HAP-1 (cell line): ENCODE measurements around the gene MAP2K5.

Experiments used
- DNase-seq, 2 experiments: peaks; one replicate each; pipeline ENCODE4 v3.0.0-alpha.2; 2016 to 2020; ENCODE audit warnings: low spot score in 2 of 2
- H3K27me3 ChIP-seq: fragments of 250-450 bp; sonication (Bioruptor Pico); 2 replicates; pipeline ENCODE4 v1.5.1; 2020; ENCODE audit warnings: low read depth, mild to moderate bottlenecking, moderate library complexity
- H3K36me3 ChIP-seq: fragments of 250-450 bp; sonication (Bioruptor Pico); replicated peaks from 2 replicates; pipeline ENCODE4 v1.5.1; 2020; ENCODE audit warnings: mild to moderate bottlenecking
- H3K4me1 ChIP-seq: fragments of 250-450 bp; sonication (Bioruptor Pico); 2 replicates; pipeline ENCODE4 v1.5.1; 2020; ENCODE audit warnings: mild to moderate bottlenecking
- H3K4me3 ChIP-seq: fragments of 250-450 bp; sonication (Bioruptor Pico); 2 replicates; pipeline ENCODE4 v1.5.1; 2020; ENCODE audit warnings: mild to moderate bottlenecking, moderate library complexity
- H3K9me3 ChIP-seq: fragments of 250-450 bp; sonication (Bioruptor Pico); 2 replicates; pipeline ENCODE4 v1.5.1; 2020; ENCODE audit warnings: mild to moderate bottlenecking, moderate library complexity
- in situ Hi-C: fragments of 300-500 bp; cut with MboI; formaldehyde crosslinking; loops from 3 replicates; pipeline ENCODE4 v1.14.3; 2020; ENCODE audit warnings: low sequenced_read_pairs, inconsistent platforms, mixed read lengths

The MAP2K5 gene

DNA sequence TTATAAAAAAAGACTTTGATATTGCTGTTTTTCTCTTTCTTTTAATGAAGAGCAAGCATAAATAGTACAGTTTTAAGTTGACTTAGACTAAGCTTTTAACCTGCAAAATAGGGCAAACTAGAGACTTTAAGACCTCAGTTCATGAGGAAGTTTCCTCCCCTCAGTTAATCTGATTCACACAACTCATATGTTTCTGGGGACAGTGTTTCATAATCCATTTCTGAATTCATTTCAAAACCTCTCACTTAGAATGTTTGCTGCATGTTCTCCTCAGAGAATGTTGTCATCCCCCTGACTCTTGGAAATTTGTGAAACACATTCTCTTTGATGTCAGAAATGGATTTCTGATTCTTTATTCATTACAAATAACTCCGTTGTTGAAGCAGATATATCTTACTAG is 203.5 kb downstream of the MAP2K5 start:
- Histone ChIP-seq H3K4me3 (no peak overlapping the region), H3K36me3 (no peaks in the 10 kb centered on the region), H3K4me1 (peaks cover 25% of the 10 kb centered on the region), H3K9me3 (no peaks in the 10 kb centered on the region), H3K27me3 (no peaks in the 10 kb centered on the region)
- in situ Hi-C loops, result no loop called here
- DNase-seq, result no peak

DNA sequence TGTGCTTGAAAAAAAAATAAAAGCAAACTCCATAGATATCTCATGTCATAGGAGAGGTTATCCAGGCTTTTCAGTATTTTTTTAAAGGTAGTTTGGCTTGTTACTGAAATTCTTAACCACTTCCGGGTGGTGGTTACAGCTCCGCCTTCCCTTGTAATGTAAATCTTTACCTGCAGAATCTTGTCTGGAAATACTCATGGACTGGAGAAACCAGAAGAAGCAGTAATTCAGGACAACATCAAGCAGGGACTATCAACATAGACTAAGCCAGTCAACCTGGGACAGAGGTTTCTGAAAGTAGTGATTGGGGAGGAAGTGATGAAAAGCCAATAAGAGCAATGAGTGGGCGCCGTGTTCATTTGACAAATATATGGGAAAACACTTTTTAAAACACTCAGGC is 203.9 kb downstream of the MAP2K5 start:
- Histone ChIP-seq H3K27me3 (no peaks in the 10 kb centered on the region), H3K9me3 (no peaks in the 10 kb centered on the region), H3K4me1 (peaks cover 29% of the 10 kb centered on the region), H3K36me3 (no peaks in the 10 kb centered on the region), H3K4me3 (no peak overlapping the region)
- DNase-seq, result no peak
- in situ Hi-C loops, result no loop called here

DNA sequence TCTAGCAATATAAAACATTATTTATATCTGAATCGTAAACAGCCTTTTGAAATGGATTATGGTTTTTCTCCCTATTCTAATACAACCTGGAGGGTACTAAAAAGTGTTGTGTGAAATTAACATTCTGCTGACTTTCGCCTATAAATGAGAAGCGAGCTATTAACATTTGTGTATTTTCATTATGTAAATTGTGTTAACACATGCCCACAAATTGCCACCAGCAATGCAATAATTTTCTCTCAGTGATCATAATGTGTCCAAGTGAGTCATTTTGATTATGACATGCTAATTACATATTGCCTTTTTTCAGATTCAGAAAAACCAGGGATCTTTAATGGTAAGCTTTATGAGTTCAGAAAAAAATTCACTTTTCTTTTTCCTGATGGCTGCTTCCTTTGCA is 205.4 kb downstream of the MAP2K5 start:
- in situ Hi-C loops, result no loop called here
- no peaks in the 10 kb centered on the region for H3K27me3 ChIP-seq
- H3K4me1 ChIP-seq, result peaks cover 33% of the 10 kb centered on the region
- H3K36me3 ChIP-seq, result no peaks in the 10 kb centered on the region
- no peak overlapping the region for H3K4me3 ChIP-seq
- DNase-seq, result no peak
- H3K9me3 ChIP-seq, result no peaks in the 10 kb centered on the region

- Histone ChIP-seq H3K4me3 (no peak overlapping the region), H3K9me3 (no peaks in the 10 kb centered on the region), H3K27me3 (no peaks in the 10 kb centered on the region), H3K36me3 (no peaks in the 10 kb centered on the region), H3K4me1 (peaks cover 33% of the 10 kb centered on the region)
- in situ Hi-C loops, result no loop called here
- peak; percentile 60 to 87 for DNase-seq
These were observed 207.9 kb downstream of the MAP2K5 start for GRCh38 chr15:67750371-67750770.

- in situ Hi-C loops, result no loop called here
- no peak for DNase-seq
These were observed 211.4 kb downstream of the MAP2K5 start for GRCh38 chr15:67753891-67754290.

GRCh38 chr15:67755264-67755663 is 212.8 kb downstream of the MAP2K5 start:
- no peak overlapping the region for H3K4me3 ChIP-seq
- no peak for DNase-seq
- in situ Hi-C loops, result no loop called here
- no peaks in the 10 kb centered on the region for H3K9me3 ChIP-seq
- H3K4me1 ChIP-seq, result peaks cover 28% of the 10 kb centered on the region
- no peaks in the 10 kb centered on the region for H3K27me3 ChIP-seq
- no peaks in the 10 kb centered on the region for H3K36me3 ChIP-seq

More at GRCh38 chr15:67753891-67754290, 211.4 kb downstream of the MAP2K5 start:
- H3K4me1 ChIP-seq, result peaks cover 35% of the 10 kb centered on the region
- no peaks in the 10 kb centered on the region for H3K9me3 ChIP-seq
- H3K27me3 ChIP-seq, result no peaks in the 10 kb centered on the region
- no peak overlapping the region for H3K4me3 ChIP-seq
- no peaks in the 10 kb centered on the region for H3K36me3 ChIP-seq

- DNase-seq, result no peak
- Histone ChIP-seq H3K36me3 (no peaks in the 10 kb centered on the region), H3K4me3 (no peak overlapping the region), H3K9me3 (no peaks in the 10 kb centered on the region), H3K27me3 (no peaks in the 10 kb centered on the region), H3K4me1 (peaks cover 22% of the 10 kb centered on the region)
- in situ Hi-C loops, result no loop called here
These were observed 213.4 kb downstream of the MAP2K5 start for GRCh38 chr15:67755936-67756335.

- H3K4me1 ChIP-seq, result peaks cover 13% of the 10 kb centered on the region
- in situ Hi-C loops, result no loop called here
- H3K9me3 ChIP-seq, result no peaks in the 10 kb centered on the region
- no peaks in the 10 kb centered on the region for H3K36me3 ChIP-seq
- no peak overlapping the region for H3K4me3 ChIP-seq
- no peaks in the 10 kb centered on the region for H3K27me3 ChIP-seq
- DNase-seq, result no peak
These were observed 216.3 kb downstream of the MAP2K5 start for GRCh38 chr15:67758619-67759300.

DNA sequence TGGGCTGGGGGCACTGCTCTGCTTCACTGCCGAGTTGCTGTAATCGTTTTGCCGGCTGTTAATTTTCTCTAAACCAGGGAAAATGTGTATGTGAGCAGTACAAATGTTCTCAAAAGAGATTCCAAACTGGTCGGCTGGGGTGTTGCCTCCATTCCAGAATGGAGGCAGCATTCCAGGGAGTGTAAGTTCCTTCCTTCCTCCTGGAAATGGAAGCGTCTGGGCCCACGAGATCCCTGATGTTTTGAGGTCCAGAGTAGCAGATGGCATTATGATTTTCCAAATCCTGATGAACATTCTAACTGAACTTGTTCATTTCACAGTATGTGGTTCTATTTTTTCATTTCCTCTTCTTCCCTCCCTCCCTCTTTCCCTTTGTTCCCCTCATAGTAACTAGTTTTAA is 218.4 kb downstream of the MAP2K5 start:
- no peaks in the 10 kb centered on the region for H3K36me3 ChIP-seq
- H3K4me3 ChIP-seq, result no peak overlapping the region
- no peaks in the 10 kb centered on the region for H3K9me3 ChIP-seq
- in situ Hi-C loops, result no loop called here
- H3K27me3 ChIP-seq, result no peaks in the 10 kb centered on the region
- DNase-seq, result no peak
- peaks cover 13% of the 10 kb centered on the region for H3K4me1 ChIP-seq

DNA sequence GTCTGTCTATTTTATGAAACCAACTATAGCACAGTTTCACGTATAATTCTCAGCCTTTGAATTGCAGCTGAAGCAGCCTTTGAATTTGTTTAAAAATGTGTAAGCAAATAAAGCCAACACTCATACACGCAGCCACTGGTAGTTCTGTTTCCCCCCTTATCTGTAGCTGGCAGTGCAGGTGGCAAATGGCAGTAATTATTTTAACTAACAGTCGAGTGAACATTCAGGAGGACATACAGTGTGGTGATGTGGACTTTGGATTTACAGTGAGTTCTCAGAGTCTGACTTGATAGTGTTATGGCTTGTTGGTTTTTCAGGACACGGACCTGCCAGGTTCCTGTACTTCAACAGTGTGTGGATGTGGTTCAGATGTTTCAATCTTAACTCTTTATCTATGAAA is 218.8 kb downstream of the MAP2K5 start:
- no peaks in the 10 kb centered on the region for H3K27me3 ChIP-seq
- H3K4me1 ChIP-seq, result peaks cover 13% of the 10 kb centered on the region
- no peaks in the 10 kb centered on the region for H3K36me3 ChIP-seq
- in situ Hi-C loops, result no loop called here
- no peak for DNase-seq
- H3K4me3 ChIP-seq, result no peak overlapping the region
- no peaks in the 10 kb centered on the region for H3K9me3 ChIP-seq

DNA sequence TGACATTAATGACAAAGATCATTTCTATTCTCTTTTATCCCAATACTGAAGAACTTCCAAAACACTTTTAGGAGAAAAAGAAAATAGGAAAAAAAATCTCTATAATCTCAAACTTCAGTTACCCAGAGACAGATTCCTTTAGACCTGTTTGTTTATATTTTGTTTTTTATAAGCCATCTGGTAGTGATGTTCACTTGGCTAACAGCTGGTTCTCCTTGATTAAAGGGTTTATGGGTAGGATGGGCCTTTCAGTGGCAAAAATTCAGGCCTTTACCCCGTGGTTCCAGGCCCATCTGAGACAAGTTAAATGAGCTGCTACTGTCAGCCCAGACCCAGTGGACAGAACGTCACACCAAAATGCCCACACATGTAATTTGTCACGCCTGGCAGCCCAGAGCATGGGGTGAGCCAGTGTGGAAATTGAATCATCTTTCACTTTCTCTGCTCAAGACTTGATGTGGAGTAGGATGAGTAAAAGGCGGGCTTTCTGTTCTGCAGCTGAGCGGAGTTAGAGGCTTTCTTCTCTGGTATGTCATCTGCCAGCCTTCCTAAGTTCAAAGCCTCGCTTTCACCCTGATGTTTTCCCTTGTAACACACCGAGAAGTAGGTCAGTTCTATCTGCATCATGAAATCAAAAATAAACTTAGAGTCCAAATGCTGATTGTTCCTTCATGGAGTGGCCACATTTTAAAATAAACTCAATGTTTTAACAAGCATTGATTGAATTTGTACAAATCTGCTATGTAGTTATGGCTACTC is 220.3 kb downstream of the MAP2K5 start:
- Histone ChIP-seq H3K9me3 (no peaks in the 10 kb centered on the region), H3K27me3 (no peaks in the 10 kb centered on the region), H3K36me3 (no peaks in the 10 kb centered on the region), H3K4me3 (no peak overlapping the region), H3K4me1 (peaks cover under 1% of the 10 kb centered on the region; the same call in 1 of the 2 replicates)
- in situ Hi-C loops, result no loop called here
- DNase-seq, result no peak

- Histone ChIP-seq H3K4me3 (no peak overlapping the region), H3K36me3 (no peaks in the 10 kb centered on the region), H3K4me1 (no peaks in the 10 kb centered on the region), H3K27me3 (no peaks in the 10 kb centered on the region), H3K9me3 (no peaks in the 10 kb centered on the region)
- no peak for DNase-seq
- in situ Hi-C loops, result no loop called here
These were observed 223.2 kb downstream of the MAP2K5 start for GRCh38 chr15:67765701-67766100.

DNA sequence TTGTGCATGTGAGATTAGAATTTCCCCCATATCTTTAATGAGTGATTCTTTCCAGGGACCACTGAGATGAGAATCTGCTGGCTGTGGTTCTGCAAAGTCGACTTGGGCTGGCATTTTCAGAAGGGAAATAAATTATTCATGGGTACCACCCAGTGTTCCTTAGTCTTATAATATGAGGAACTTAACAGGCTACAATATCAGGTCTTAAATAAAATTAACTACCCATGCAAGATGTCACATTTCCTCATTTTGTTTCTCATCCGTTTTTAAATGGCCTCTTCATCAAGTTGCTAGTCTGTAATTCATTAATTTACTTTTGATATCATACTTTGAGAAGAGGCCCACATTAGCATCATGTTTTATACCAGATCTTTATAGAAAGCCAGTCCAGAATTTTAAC is 224.5 kb downstream of the MAP2K5 start:
- Histone ChIP-seq H3K9me3 (no peaks in the 10 kb centered on the region), H3K4me1 (peaks cover 4% of the 10 kb centered on the region), H3K4me3 (no peak overlapping the region), H3K36me3 (no peaks in the 10 kb centered on the region), H3K27me3 (no peaks in the 10 kb centered on the region)
- no peak for DNase-seq
- in situ Hi-C loops, result no loop called here

GRCh38 chr15:67768313-67768977 is 225.9 kb downstream of the MAP2K5 start:
- Histone ChIP-seq H3K4me1 (peaks cover 4% of the 10 kb centered on the region), H3K27me3 (no peaks in the 10 kb centered on the region), H3K9me3 (no peaks in the 10 kb centered on the region), H3K4me3 (no peak overlapping the region), H3K36me3 (no peaks in the 10 kb centered on the region)
- in situ Hi-C loops, result no loop called here
- no peak for DNase-seq
